LNCaP clone FGC (cell line): ENCODE measurements around the gene IL11.

Source experiments
- DNase-seq: peaks from one replicate; pipeline ENCODE4 v3.0.0-alpha.2; 2011; ENCODE audit warnings: low read depth
- H3K4me3 ChIP-seq: 2 replicates; pipeline ENCODE4 v1.5.1; 2011; ENCODE audit warnings: mild to moderate bottlenecking, low read depth, low read length, control low read depth
- CTCF ChIP-seq: IDR thresholded peaks from 2 replicates; pipeline ENCODE4 v1.5.1; 2012; ENCODE audit warnings: mild to moderate bottlenecking; ENCODE audit not compliant: control insufficient read depth, insufficient read depth; ENCODE audit errors: extremely low read depth

Gene IL11

DNA sequence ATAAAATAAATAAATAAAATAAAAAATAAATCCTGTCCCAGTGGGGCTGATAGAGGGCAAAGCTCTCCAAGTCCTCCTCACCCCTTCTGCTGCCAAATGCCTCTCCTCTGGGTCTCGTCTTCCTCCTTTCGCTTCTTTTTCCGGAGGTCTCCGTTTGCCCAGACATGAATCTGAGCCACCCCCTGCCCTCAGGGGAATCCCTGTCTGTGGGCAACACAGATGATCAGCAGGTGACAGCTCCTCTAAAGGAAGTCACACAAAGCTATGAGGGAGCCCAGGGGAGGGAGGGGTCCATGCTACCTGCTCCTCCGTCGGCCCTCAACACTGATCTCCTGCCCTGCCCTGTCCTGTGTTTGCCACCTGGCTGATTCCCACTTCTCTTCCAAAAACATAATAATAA, 45.6 kb downstream of the IL11 start:
- DNase-seq = no peak
- no peak for TF ChIP-seq CTCF
- no peak overlapping the region for H3K4me3 ChIP-seq

- DNase-seq = no peak
- no peak overlapping the region for H3K4me3 ChIP-seq
- no peak for TF ChIP-seq CTCF
These were observed 47.9 kb downstream of the IL11 start for GRCh38 chr19:55322204-55322885.

GRCh38 chr19:55321466-55322137, 48.7 kb downstream of the IL11 start:
- H3K4me3 ChIP-seq = no peak overlapping the region
- TF ChIP-seq CTCF = no peak
- no peak for DNase-seq

DNA sequence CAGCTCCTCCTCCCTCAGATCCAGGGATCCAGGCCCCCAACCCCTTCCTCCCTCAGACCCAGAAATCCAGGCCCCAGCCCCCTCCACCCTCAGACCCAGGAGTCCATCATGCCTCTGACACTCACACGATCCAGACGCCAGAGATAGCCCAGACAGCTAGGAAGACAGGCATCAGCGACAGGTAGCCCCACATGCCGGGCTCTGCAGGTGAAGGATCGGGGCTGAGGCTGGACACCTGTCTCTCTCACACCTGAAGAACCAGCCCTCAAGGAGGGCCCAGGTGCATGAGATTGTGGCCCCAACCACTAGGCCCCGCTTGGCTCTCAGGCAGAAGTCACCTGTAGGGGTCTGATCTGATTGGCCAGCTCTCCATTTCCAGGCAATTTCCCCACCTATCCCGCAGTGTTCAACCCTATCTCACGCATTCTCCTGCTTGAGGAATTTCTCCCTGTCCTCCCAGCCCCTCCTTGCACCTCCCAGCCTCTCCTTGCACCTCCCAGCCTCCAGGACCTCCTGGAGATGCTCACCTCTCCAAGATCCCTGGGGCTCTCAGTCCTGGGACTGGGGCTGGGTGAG, 49.3 kb downstream of the IL11 start:
- no peak for DNase-seq
- no peak overlapping the region for H3K4me3 ChIP-seq
- TF ChIP-seq CTCF = no peak

DNA sequence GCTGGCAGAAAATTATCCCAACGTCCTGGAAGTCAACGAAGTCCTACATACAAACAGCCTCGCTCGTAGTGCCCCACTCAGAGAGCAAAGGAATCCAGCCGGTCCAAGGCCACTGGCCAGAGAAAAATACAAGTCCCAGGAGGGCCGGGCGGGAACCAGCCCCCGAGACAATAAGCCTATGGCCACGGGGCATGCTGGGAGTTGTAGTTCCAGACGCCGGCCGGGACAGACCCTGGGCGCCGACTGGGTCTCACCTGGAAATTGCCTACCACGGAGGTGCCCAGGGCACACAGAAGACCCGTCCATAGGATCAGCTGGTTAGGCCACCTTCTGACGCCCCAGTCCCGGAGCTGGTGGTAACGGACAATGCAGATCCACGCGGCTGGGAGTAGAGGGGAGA, 50.5 kb downstream of the IL11 start:
- no peak overlapping the region for H3K4me3 ChIP-seq
- no peak for TF ChIP-seq CTCF
- DNase-seq = no peak

GRCh38 chr19:55316646-55317045, 53.6 kb downstream of the IL11 start:
- H3K4me3 ChIP-seq = no peak overlapping the region
- no peak for DNase-seq
- TF ChIP-seq CTCF = no peak
